Fibroblast of the aortic adventitia (primary cell): ENCODE data around the gene DMBT1. TPM values are rescaled to one million over a fixed set of nuclear protein-coding genes. Genes with fewer than 3 reads are reported as not detected.

ENCODE experiments used
- DNase-seq: peaks from one replicate; pipeline ENCODE4 v3.0.0-alpha.2; 2010; ENCODE audit warnings: low read depth
- H3K4me3 ChIP-seq: 2 replicates; pipeline ENCODE4 v1.5.1; 2011; ENCODE audit warnings: low read depth, mild to moderate bottlenecking, control low read depth, low read length, moderate library complexity
- total RNA-seq: library from RNA; depleted of rRNA; stranded (reverse); fragments of >200 nt; gene quantifications from 2 replicates; pipeline ENCODE4 v1.2.3, GENCODE V29; 2012; ENCODE audit warnings: low replicate concordance
- TF ChIP-seq, protein P1 (sequence below): IDR thresholded peaks from 2 replicates; pipeline ENCODE4 v1.5.1; 2011; ENCODE audit warnings: mild to moderate bottlenecking, low read length, control low read depth, inconsistent platforms; ENCODE audit not compliant: insufficient read depth

The DMBT1 gene
- total RNA-seq, 1 donor = under 0.01 TPM

DNA sequence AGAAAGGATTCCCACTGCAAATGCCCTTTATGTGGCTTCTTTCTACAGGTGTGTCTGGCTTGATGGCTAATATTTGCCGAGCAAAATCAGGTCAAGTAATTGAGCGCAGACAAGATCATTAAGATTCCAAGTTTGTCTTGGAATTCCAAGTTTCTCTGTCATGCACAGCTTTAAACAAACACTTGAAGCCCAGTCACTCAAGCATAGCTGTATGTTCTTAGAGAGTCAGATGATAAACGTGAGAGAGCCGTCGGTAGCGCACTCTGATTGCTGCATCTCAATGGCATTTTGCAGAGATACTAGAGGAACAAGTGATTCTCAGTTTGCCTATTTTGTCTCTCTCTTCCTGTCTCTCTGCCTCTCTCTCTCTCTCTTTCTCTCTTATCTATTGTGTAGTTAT, 658 bp downstream of the DMBT1 start:
- DNase-seq = no peak
- TF ChIP-seq, protein P1, sequence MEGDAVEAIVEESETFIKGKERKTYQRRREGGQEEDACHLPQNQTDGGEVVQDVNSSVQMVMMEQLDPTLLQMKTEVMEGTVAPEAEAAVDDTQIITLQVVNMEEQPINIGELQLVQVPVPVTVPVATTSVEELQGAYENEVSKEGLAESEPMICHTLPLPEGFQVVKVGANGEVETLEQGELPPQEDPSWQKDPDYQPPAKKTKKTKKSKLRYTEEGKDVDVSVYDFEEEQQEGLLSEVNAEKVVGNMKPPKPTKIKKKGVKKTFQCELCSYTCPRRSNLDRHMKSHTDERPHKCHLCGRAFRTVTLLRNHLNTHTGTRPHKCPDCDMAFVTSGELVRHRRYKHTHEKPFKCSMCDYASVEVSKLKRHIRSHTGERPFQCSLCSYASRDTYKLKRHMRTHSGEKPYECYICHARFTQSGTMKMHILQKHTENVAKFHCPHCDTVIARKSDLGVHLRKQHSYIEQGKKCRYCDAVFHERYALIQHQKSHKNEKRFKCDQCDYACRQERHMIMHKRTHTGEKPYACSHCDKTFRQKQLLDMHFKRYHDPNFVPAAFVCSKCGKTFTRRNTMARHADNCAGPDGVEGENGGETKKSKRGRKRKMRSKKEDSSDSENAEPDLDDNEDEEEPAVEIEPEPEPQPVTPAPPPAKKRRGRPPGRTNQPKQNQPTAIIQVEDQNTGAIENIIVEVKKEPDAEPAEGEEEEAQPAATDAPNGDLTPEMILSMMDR = no peak
- no peak overlapping the region for H3K4me3 ChIP-seq

DNA sequence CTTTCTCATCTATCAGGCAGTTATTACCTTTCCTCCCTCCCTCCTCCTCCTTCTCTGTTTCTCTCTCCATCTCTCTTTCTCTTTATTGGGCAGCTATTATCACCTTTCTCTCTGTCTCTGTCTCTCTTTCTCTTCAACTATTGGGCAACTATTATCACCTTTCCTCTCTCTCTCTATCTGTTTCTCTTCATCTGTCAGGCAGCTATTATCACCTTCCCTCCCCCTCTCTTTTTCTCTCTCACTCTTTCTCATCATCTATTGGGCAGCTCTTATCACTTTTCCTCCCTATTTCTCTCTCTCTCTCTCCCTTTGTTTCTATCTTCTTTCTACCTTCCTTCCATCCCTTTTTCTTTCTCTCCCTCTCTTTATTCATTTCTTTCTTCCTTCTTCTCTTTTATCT, 1.2 kb downstream of the DMBT1 start:
- H3K4me3 ChIP-seq = no peak overlapping the region
- TF ChIP-seq, protein P1 = no peak
- no peak for DNase-seq

DNA sequence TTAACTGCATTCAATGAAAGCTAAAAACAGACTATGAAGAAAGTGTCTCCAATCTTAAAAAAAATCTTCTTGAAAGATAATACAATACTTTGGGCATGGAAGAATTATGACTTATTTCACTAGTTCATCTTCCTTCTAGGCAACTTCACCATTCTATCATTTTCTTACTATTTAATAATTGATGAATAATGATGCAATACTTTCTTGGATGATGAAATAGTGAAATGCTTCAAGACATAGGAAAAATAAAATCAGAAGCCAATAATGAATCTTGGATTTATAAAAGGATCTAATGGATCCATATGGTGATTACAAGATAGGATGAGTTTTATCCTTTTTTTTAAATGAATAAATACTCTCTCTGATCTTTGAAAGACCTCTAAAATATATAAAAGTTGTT, 4.4 kb downstream of the DMBT1 start:
- TF ChIP-seq, protein P1 = no peak
- no peak for DNase-seq
- H3K4me3 ChIP-seq = no peak overlapping the region

DNA sequence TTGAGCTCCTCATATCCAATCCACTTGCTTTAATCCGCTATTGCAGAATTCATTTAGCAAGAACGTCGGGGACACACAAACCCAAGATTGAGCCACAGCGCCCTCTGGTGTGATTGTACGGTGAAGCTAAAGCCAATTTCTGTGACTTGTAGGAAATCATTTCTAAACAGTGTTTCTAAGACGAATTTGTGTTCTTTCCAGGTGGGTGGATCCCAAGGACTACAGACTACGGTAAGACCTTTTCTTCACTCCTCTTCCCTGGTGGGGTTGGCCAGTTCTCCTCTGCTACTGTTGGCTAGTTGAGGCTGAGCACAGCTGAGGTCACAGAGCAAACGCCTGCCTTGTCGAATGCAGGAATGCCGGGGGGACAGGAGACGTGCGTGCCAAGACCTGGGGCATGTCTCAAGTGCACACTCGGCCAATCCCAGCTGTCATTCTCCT, 5.2 kb downstream of the DMBT1 start:
- TF ChIP-seq, protein P1 = peak; percentile 83
- peak; percentile 92 for DNase-seq
- peak overlapping the region; percentile 45 for H3K4me3 ChIP-seq

DNA sequence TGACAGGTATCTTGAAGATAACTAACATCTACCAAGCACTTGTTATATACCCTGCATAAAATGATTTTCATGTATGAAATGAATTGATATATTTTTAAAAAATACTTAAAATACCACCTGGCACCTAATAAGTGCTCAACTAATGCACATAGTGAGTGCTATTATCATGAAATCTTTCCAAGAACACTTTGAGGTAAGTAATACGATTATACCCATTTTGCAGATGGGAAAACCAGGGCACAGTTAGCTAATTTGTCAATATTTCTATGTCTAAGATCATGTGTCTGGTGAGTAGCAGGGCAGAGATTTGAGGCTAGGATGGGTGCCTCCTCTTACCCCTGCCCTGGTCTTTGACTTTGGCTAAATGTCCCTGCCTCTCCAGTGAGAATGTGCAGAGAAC, 6.1 kb downstream of the DMBT1 start:
- no peak overlapping the region for H3K4me3 ChIP-seq
- DNase-seq = no peak
- TF ChIP-seq, protein P1 = no peak

DNA sequence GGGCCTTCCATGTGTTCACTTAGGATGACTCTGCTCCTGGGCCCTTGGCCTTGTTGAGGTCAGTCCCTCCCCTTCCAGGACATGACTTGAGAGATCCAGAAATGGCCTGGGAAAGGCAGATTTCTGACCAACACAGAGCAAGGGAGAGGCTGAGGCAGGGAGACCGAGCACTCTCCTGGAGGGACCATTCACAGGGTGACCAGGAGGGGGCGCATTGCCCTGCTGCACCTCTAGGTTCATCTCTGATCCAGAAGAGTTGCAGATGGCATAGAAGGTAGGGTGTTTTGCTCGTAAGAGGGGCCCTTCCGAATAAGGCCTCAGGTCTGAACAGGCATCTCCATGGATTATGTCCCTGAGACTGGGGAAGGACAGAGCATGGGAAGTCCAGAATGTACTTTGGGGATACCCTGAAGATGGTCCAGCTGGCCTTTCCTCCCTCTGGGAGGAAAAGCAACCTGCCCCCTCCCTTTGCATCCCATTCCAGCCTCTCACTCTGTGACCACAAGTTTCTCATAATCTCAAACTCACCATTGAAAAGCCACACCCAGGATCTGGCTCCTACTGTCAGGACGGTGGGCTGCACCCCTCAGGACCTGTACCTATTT, 6.6 kb downstream of the DMBT1 start:
- no peak overlapping the region for H3K4me3 ChIP-seq
- peak; percentile 10 for DNase-seq
- TF ChIP-seq, protein P1 = peak; percentile 63

DNA sequence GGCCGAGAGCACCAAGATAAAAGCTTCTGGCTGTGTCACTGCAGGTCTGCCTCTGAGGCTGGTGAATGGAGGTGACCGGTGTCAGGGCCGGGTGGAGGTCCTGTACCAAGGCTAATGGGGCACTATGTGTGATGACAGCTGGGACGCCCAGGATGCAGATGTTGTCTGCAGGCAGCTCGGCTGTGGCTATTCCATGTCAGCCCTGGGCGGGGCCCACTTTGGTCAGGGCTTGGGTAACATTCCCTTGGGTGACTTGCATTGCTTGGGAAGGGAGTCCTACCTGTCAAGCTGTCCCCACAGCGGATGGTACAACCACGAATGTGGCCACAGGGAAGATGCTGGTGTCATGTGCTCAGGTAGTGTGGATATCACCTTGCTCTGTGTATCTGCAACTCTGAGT, 8.0 kb downstream of the DMBT1 start:
- DNase-seq = no peak
- H3K4me3 ChIP-seq = no peak overlapping the region
- TF ChIP-seq, protein P1 = no peak
